ENCODE measurements around the gene C9orf72.

GRCh38 chr9:27572918-27573633 lies at the start of gene C9orf72:
- TF ChIP-seq RAD21 (conservative IDR thresholded peaks at IDR 0.05 in 1 of 2, IDR thresholded peaks at IDR 0.05 in 1 of 2): no peak
- TF ChIP-seq, protein P1, sequence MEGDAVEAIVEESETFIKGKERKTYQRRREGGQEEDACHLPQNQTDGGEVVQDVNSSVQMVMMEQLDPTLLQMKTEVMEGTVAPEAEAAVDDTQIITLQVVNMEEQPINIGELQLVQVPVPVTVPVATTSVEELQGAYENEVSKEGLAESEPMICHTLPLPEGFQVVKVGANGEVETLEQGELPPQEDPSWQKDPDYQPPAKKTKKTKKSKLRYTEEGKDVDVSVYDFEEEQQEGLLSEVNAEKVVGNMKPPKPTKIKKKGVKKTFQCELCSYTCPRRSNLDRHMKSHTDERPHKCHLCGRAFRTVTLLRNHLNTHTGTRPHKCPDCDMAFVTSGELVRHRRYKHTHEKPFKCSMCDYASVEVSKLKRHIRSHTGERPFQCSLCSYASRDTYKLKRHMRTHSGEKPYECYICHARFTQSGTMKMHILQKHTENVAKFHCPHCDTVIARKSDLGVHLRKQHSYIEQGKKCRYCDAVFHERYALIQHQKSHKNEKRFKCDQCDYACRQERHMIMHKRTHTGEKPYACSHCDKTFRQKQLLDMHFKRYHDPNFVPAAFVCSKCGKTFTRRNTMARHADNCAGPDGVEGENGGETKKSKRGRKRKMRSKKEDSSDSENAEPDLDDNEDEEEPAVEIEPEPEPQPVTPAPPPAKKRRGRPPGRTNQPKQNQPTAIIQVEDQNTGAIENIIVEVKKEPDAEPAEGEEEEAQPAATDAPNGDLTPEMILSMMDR (IDR thresholded peaks at IDR 0.05): no peak
- TF ChIP-seq RNF2 (IDR thresholded peaks at IDR 0.05; ENCODE audit: borderline replicate concordance, low read depth): no peak
- no peak for TF ChIP-seq NFE2L2 (conservative IDR thresholded peaks at IDR 0.05; ENCODE audit: low read length)
- TF ChIP-seq PHF8 (IDR thresholded peaks at IDR 0.05; ENCODE audit: borderline replicate concordance, low read depth): peak; percentile 78; the same call in 1 of the 2 replicates
- TF ChIP-seq, protein P2, sequence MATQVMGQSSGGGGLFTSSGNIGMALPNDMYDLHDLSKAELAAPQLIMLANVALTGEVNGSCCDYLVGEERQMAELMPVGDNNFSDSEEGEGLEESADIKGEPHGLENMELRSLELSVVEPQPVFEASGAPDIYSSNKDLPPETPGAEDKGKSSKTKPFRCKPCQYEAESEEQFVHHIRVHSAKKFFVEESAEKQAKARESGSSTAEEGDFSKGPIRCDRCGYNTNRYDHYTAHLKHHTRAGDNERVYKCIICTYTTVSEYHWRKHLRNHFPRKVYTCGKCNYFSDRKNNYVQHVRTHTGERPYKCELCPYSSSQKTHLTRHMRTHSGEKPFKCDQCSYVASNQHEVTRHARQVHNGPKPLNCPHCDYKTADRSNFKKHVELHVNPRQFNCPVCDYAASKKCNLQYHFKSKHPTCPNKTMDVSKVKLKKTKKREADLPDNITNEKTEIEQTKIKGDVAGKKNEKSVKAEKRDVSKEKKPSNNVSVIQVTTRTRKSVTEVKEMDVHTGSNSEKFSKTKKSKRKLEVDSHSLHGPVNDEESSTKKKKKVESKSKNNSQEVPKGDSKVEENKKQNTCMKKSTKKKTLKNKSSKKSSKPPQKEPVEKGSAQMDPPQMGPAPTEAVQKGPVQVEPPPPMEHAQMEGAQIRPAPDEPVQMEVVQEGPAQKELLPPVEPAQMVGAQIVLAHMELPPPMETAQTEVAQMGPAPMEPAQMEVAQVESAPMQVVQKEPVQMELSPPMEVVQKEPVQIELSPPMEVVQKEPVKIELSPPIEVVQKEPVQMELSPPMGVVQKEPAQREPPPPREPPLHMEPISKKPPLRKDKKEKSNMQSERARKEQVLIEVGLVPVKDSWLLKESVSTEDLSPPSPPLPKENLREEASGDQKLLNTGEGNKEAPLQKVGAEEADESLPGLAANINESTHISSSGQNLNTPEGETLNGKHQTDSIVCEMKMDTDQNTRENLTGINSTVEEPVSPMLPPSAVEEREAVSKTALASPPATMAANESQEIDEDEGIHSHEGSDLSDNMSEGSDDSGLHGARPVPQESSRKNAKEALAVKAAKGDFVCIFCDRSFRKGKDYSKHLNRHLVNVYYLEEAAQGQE (IDR thresholded peaks at IDR 0.05): no peak
- TF ChIP-seq RCOR1 (IDR thresholded peaks at IDR 0.05; ENCODE audit: low read depth, low read length): no peak
- TF ChIP-seq ZC3H11A (IDR thresholded peaks at IDR 0.05): no peak
- TF ChIP-seq, protein P3, sequence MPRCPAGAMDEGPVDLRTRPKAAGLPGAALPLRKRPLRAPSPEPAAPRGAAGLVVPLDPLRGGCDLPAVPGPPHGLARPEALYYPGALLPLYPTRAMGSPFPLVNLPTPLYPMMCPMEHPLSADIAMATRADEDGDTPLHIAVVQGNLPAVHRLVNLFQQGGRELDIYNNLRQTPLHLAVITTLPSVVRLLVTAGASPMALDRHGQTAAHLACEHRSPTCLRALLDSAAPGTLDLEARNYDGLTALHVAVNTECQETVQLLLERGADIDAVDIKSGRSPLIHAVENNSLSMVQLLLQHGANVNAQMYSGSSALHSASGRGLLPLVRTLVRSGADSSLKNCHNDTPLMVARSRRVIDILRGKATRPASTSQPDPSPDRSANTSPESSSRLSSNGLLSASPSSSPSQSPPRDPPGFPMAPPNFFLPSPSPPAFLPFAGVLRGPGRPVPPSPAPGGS (IDR thresholded peaks at IDR 0.05): no peak; the same call in 2 of the 3 replicates
- no peak for TF ChIP-seq POLR2AphosphoS2 (conservative IDR thresholded peaks at IDR 0.05; ENCODE audit: low read length)
- no peak for TF ChIP-seq JUNB (IDR thresholded peaks at IDR 0.05)

Measured in A549 (cell line).